HCT116 (cell line): ENCODE data around the gene INTS14. TPM values are rescaled to one million over a fixed set of nuclear protein-coding genes. Genes with fewer than 3 reads are reported as not detected.

Source experiments
- ATAC-seq: fragments of 200-7000 bp; cut with Tn5 transposase; 2 replicates; pipeline ENCODE4 v1.9.1; 2020; ENCODE audit warnings: mild to moderate bottlenecking, moderate library complexity
- BruUV-seq: library from RNA; stranded (reverse); fragments of 400-500 nt; replicated peaks from 2 replicates; lab custom pipeline; 2021; lab: Mats Ljungman, UMichigan
- CTCF ChIA-PET: fragments of 300-600 bp; sonication (Branson Sonifier 250); formaldehyde crosslinking; loops from one replicate; lab custom pipeline; 2021; ENCODE audit warnings: antibody characterized with exemption; lab: Charles Lee
- POLR2A ChIA-PET: fragments of 300-600, 350-600 bp; sonication (Branson Sonifier 250); formaldehyde crosslinking; loops from one replicate; lab custom pipeline; 2021; ENCODE audit warnings: antibody characterized with exemption; lab: Charles Lee
- RAD21 ChIA-PET, 2 experiments: fragments of 300-600 bp; sonication (Branson Sonifier 250); formaldehyde crosslinking; loops; one replicate each; lab custom pipeline; 2023; ENCODE audit warnings: low total read pairs in 2 of 2; ENCODE audit not compliant: uncharacterized antibody in 2 of 2, unreplicated experiment in 2 of 2, low non-redundant PET in 1 of 2; lab: Charles Lee
- DNase-seq: peaks from one replicate; pipeline ENCODE4 v3.0.0-alpha.2; 2010; ENCODE audit warnings: low read depth, low spot score
- H2AFZ ChIP-seq: fragments of 200-600 bp; shearing (Covaris generic), sonication (generic); 2 replicates; pipeline ENCODE4 v1.6.1; 2017; ENCODE audit warnings: low read depth, mixed run types, mixed read lengths, antibody characterized with exemption, low read length; ENCODE audit not compliant: poor library complexity, severe bottlenecking
- H3K27ac ChIP-seq: 2 replicates; pipeline ENCODE4 v1.5.1; 2012; ENCODE audit warnings: low read depth, low read length
- H3K27me3 ChIP-seq: fragments of 200-600 bp; sonication (generic); 2 replicates; pipeline ENCODE4 v1.6.1; 2016; ENCODE audit warnings: mixed run types, low read length, mixed read lengths; ENCODE audit not compliant: insufficient read depth
- H3K36me3 ChIP-seq, 2 experiments: fragments of 200-500 bp in 1 of 2; fragments of 200-600 bp in 1 of 2; sonication (Bioruptor generic) in 1 of 2; sonication (generic) in 1 of 2; 2 replicates each; pipeline versions ENCODE4 v1.5.1 to v1.6.1; 2014 to 2016; ENCODE audit warnings: low read length in 2 of 2, inconsistent platforms in 1 of 2, mixed read lengths in 1 of 2, mixed run types in 1 of 2; ENCODE audit not compliant: insufficient read depth in 2 of 2, control insufficient read depth in 1 of 2
- H3K4me1 ChIP-seq, 2 experiments: fragments of 200-600 bp in 1 of 2; sonication (generic) in 1 of 2; 2 replicates each; pipeline versions ENCODE4 v1.5.1 to v1.6.1; 2012 to 2017; ENCODE audit warnings: low read length in 2 of 2, inconsistent platforms in 1 of 2, mild to moderate bottlenecking in 1 of 2, mixed read lengths in 1 of 2, mixed run types in 1 of 2, moderate library complexity in 1 of 2; ENCODE audit not compliant: insufficient read depth in 2 of 2, control insufficient read depth in 1 of 2
- H3K4me2 ChIP-seq: fragments of 200-600 bp; sonication (generic); 2 replicates; pipeline ENCODE4 v1.6.1; 2017; ENCODE audit warnings: mixed run types, low read length, mixed read lengths
- H3K4me3 ChIP-seq, 2 experiments: fragments of 200-600 bp in 1 of 2; sonication (generic) in 1 of 2; replicated peaks in 1 of 2; 2 replicates each; pipeline ENCODE4 v1.5.1; 2011 to 2016; ENCODE audit warnings: low read length in 2 of 2, control low read depth in 1 of 2, low read depth in 1 of 2, mild to moderate bottlenecking in 1 of 2, mixed read lengths in 1 of 2, mixed run types in 1 of 2
- H3K79me2 ChIP-seq: fragments of 200-600 bp; sonication (generic); 2 replicates; pipeline ENCODE4 v1.6.1; 2017; ENCODE audit warnings: mild to moderate bottlenecking, mixed run types, low read length, moderate library complexity, mixed read lengths; ENCODE audit not compliant: insufficient read depth
- H3K9ac ChIP-seq: fragments of 200-600 bp; sonication (generic); 2 replicates; pipeline ENCODE4 v1.6.1; 2016; ENCODE audit warnings: low read length, mixed read lengths
- H3K9me2 ChIP-seq: fragments of 200-600 bp; sonication (generic), shearing (Covaris generic); 2 replicates; pipeline ENCODE4 v1.6.1; 2017; ENCODE audit warnings: mixed run types, mild to moderate bottlenecking, moderate library complexity; ENCODE audit not compliant: insufficient read depth
- H3K9me3 ChIP-seq, 2 experiments: fragments of 200-500 bp in 1 of 2; fragments of 200-600 bp in 1 of 2; sonication (Bioruptor generic) in 1 of 2; sonication (generic) in 1 of 2; 2 replicates each; pipeline ENCODE4 v1.6.1; 2014 to 2017; ENCODE audit warnings: low read length in 2 of 2, mixed read lengths in 2 of 2, inconsistent platforms in 1 of 2, low read depth in 1 of 2, mild to moderate bottlenecking in 1 of 2, mixed run types in 1 of 2, moderate library complexity in 1 of 2; ENCODE audit not compliant: control insufficient read depth in 1 of 2, insufficient read depth in 1 of 2
- H4K20me1 ChIP-seq: fragments of 200-600 bp; sonication (generic), shearing (Covaris generic); 2 replicates; pipeline ENCODE4 v1.6.1; 2017; ENCODE audit warnings: mixed run types, mild to moderate bottlenecking, moderate library complexity; ENCODE audit not compliant: insufficient read depth
- CBX3 ChIP-seq: IDR thresholded peaks from 2 replicates; pipeline ENCODE4 v1.6.1; 2012; ENCODE audit warnings: low read depth
- EZH2 ChIP-seq: fragments of 200-600 bp; sonication (generic); IDR thresholded peaks from 2 replicates; pipeline ENCODE4 v1.6.1; 2017; ENCODE audit warnings: antibody characterized with exemption, mixed run types
- JUND ChIP-seq: IDR thresholded peaks from 2 replicates; pipeline ENCODE4 v1.6.1; 2012
- POLR2A ChIP-seq: IDR thresholded peaks from 2 replicates; pipeline ENCODE4 v1.7.0; 2011; ENCODE audit warnings: borderline replicate concordance; ENCODE audit not compliant: insufficient read depth, insufficient read length; ENCODE audit errors: extremely low read depth
- SP1 ChIP-seq: IDR thresholded peaks from 2 replicates; pipeline ENCODE4 v1.6.1; 2012; ENCODE audit warnings: low read depth
- SRF ChIP-seq: IDR thresholded peaks from 2 replicates; pipeline ENCODE4 v1.6.1; 2012; ENCODE audit warnings: low read depth
- TCF7L2 ChIP-seq: IDR thresholded peaks from 2 replicates; pipeline ENCODE4 v1.7.0; 2011; ENCODE audit warnings: borderline replicate concordance, inconsistent platforms; ENCODE audit not compliant: insufficient read depth, insufficient read length; ENCODE audit errors: extremely low read depth
- YY1 ChIP-seq: IDR thresholded peaks from 2 replicates; pipeline ENCODE4 v1.6.1; 2011; ENCODE audit warnings: low read length, low read depth, moderate library complexity, mild to moderate bottlenecking; ENCODE audit not compliant: insufficient replicate concordance; ENCODE audit errors: extremely low read depth
- ZNF274 ChIP-seq: fragments of 200-500 bp; sonication (Bioruptor generic); IDR thresholded peaks from 2 replicates; pipeline ENCODE4 v1.6.1; 2014; ENCODE audit warnings: mild to moderate bottlenecking, low read depth, low read length, inconsistent platforms
- intact Hi-C: fragments of 100-400 bp; cut with micrococcal nuclease; formaldehyde crosslinking; loops from 2 replicates; pipeline ENCODE4 v1.10.0; 2022
- total RNA-seq: library from RNA; stranded (reverse); gene quantifications from one replicate; pipeline ENCODE4 v1.2.1, GENCODE V29; 2021; ENCODE audit not compliant: unreplicated experiment
- TF ChIP-seq, protein P1 (sequence below), 3 experiments: fragments of 200-600 bp in 1 of 3; sonication (generic) in 1 of 3; IDR thresholded peaks in 2 of 3; conservative IDR thresholded peaks in 1 of 3; 2 replicates each; pipeline ENCODE4 v1.5.1; 2012 to 2017; ENCODE audit warnings: low read depth in 2 of 3, low read length in 2 of 3, antibody characterized with exemption in 1 of 3, borderline replicate concordance in 1 of 3, control low read depth in 1 of 3, mild to moderate bottlenecking in 1 of 3, mixed read lengths in 1 of 3, mixed run types in 1 of 3, moderate library complexity in 1 of 3; ENCODE audit not compliant: insufficient read depth in 1 of 3

INTS14 gene
- total RNA-seq, 1 experiment from 2014 or later: 50.1 TPM

DNA sequence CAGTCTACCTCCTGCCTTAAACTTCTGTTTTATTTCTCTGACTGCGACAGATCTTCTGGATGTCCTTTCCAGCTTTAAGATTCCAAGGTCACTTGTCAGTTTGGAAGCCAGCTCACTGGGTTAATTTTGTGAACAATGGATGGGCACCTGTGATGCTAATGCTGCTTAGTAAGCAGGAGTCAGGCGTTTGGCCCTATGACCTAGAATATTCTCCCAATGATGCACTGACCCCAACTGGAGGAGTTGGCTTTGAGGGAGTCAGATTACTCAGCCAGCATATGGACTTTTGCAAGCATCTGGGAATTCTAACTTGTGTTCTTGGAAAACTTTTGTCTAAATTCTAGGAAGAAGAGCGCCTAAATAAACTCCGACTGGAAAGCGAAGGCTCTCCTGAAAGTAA lies 52.6 kb downstream of the INTS14 start:
- H4K20me1 ChIP-seq: no peaks in the 10 kb centered on the region
- no peaks in the 10 kb centered on the region for H3K4me1 ChIP-seq
- H3K4me2 ChIP-seq: no peak overlapping the region
- CTCF ChIA-PET: no interaction called here
- DNase-seq (no peak), ATAC-seq (no peak)
- H3K9ac ChIP-seq: no peak overlapping the region
- POLR2A ChIA-PET: interaction anchor here (1.1 kb wide), 1 partner anchor 20 kb away, joined by 3 read pairs; no protein-coding TSS in a partner anchor
- no peaks in the 10 kb centered on the region for H3K27me3 ChIP-seq
- peaks cover 12 to 41% of the 10 kb centered on the region in 2 experiments; a peak in 2 of 4 replicates for H3K36me3 ChIP-seq
- H3K27ac ChIP-seq: no peak overlapping the region
- no peak overlapping the region for H2AFZ ChIP-seq
- no peaks in the 10 kb centered on the region for H3K9me2 ChIP-seq
- RAD21 ChIA-PET: no interaction called here
- H3K79me2 ChIP-seq: peaks cover 46% of the 10 kb centered on the region
- H3K4me3 ChIP-seq: no peak overlapping the region
- TF ChIP-seq, protein P1, sequence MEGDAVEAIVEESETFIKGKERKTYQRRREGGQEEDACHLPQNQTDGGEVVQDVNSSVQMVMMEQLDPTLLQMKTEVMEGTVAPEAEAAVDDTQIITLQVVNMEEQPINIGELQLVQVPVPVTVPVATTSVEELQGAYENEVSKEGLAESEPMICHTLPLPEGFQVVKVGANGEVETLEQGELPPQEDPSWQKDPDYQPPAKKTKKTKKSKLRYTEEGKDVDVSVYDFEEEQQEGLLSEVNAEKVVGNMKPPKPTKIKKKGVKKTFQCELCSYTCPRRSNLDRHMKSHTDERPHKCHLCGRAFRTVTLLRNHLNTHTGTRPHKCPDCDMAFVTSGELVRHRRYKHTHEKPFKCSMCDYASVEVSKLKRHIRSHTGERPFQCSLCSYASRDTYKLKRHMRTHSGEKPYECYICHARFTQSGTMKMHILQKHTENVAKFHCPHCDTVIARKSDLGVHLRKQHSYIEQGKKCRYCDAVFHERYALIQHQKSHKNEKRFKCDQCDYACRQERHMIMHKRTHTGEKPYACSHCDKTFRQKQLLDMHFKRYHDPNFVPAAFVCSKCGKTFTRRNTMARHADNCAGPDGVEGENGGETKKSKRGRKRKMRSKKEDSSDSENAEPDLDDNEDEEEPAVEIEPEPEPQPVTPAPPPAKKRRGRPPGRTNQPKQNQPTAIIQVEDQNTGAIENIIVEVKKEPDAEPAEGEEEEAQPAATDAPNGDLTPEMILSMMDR (IDR thresholded peaks at IDR 0.05 in 2 of 3, conservative IDR thresholded peaks at IDR 0.05 in 1 of 3; ENCODE audit: borderline replicate concordance in 1 of 3, insufficient read depth in 1 of 3, low read depth in 2 of 3, low read length in 2 of 3): no peak
- TF ChIP-seq EZH2 (no peak), TCF7L2 (no peak), SRF (no peak), CBX3 (no peak), ZNF274 (no peak), POLR2A (no peak), SP1 (no peak), YY1 (no peak), JUND (no peak)
- no peaks in the 10 kb centered on the region for H3K9me3 ChIP-seq
- no TSS peak for BruUV-seq
- intact Hi-C loops: no loop called here
